Uterus (tissue), 4 donors: ENCODE measurements around the gene CDYL. TPM values are rescaled to one million over a fixed set of nuclear protein-coding genes. Genes with fewer than 3 reads are reported as not detected.

Experiments
- DNase-seq, 2 donors: peaks; one replicate each; pipeline ENCODE4 v3.0.0-alpha.2; 2019 to 2020
- H3K27ac ChIP-seq, 2 donors: fragments of 200-600 bp; sonication (generic); 1 replicate in 1 of 2; 2 replicates in 1 of 2; pipeline ENCODE4 v1.5.1; 2016 to 2018
- H3K27me3 ChIP-seq, 2 donors: fragments of 200-600 bp; sonication (generic); one replicate each; pipeline ENCODE4 v1.5.1; 2018 to 2019; ENCODE audit warnings: control low read depth in 1 of 2
- H3K36me3 ChIP-seq, 2 donors: fragments of 200-600 bp; sonication (generic); one replicate each; pipeline ENCODE4 v1.5.1; 2019; ENCODE audit warnings: control low read depth in 1 of 2
- H3K4me1 ChIP-seq, 2 donors: fragments of 200-600 bp; sonication (generic); one replicate each; pipeline ENCODE4 v1.5.1; 2018 to 2019; ENCODE audit warnings: control low read depth in 1 of 2
- H3K4me3 ChIP-seq, 2 donors: fragments of 200-600 bp; sonication (generic); 1 replicate in 1 of 2; 2 replicates in 1 of 2; pipeline ENCODE4 v1.5.1; 2018 to 2019; ENCODE audit warnings: mild to moderate bottlenecking in 1 of 2
- H3K9me3 ChIP-seq, 2 donors: fragments of 200-600 bp; sonication (generic); one replicate each; pipeline ENCODE4 v1.5.1; 2019; ENCODE audit warnings: control low read depth in 1 of 2
- POLR2A ChIP-seq, 2 donors: fragments of 450-650 bp; IDR thresholded peaks; one replicate each; pipeline ENCODE4 v1.6.1; 2016; ENCODE audit warnings: antibody characterized with exemption in 2 of 2, mild to moderate bottlenecking in 1 of 2, moderate library complexity in 1 of 2
- intact Hi-C: fragments of 100-400 bp; cut with DNase I; formaldehyde crosslinking; loops from one replicate; pipeline ENCODE4 v1.15.1; 2023; ENCODE audit warnings: low total_unique reads
- total RNA-seq, 4 donors: library from RNA; depleted of rRNA in 3 of 4; stranded (reverse); fragments of >200 nt in 3 of 4; gene quantifications; one replicate each; pipeline versions ENCODE4 v1.1.0 to v1.2.4, GENCODE V29; 2014 to 2023
- TF ChIP-seq, protein P1 (sequence below), 4 experiments: fragments of 200-600 bp in 2 of 4; fragments of 450-650 bp in 2 of 4; sonication (generic) in 2 of 4; IDR thresholded peaks; one replicate each; pipeline ENCODE4 v1.5.1; 2016 to 2019; ENCODE audit warnings: antibody characterized with exemption in 4 of 4, mild to moderate bottlenecking in 2 of 4, moderate library complexity in 1 of 4
- donor health status: DM: yes; HTN: yes; CAD: no.

The CDYL gene
- total RNA-seq, 4 donors from 2014 or later: 24.1 to 118 (median 42.3) TPM

DNA sequence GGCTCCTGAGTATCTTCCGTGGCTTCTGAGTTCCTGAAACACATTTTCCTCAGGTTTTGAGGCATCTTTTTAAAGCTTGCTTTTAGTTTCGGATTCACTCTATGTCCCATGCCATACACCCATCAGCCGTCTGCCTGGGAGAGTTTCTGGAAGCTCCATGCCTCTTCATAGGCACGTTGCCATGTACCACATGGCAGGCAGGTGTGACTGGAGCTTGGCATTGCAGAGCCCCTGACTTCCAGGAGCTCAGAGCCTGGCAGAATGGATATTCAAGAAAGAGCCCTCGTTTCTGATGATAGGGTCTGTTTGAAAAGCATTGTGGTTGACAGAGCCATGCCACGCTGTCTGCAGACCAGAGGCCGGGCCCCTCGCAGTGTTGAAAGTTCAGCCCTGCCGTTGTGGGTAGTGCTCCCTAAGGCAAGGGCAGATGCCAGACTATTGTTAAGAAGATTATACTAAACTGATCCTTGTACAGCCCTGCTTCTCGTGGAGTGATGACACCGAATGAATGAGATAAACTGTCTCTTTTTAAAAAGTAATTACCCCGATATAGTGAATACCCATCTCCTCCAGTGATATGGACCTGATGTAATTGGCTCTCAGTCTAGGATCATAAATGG, 127.7 kb downstream of the CDYL start:
- TF ChIP-seq, protein P1, sequence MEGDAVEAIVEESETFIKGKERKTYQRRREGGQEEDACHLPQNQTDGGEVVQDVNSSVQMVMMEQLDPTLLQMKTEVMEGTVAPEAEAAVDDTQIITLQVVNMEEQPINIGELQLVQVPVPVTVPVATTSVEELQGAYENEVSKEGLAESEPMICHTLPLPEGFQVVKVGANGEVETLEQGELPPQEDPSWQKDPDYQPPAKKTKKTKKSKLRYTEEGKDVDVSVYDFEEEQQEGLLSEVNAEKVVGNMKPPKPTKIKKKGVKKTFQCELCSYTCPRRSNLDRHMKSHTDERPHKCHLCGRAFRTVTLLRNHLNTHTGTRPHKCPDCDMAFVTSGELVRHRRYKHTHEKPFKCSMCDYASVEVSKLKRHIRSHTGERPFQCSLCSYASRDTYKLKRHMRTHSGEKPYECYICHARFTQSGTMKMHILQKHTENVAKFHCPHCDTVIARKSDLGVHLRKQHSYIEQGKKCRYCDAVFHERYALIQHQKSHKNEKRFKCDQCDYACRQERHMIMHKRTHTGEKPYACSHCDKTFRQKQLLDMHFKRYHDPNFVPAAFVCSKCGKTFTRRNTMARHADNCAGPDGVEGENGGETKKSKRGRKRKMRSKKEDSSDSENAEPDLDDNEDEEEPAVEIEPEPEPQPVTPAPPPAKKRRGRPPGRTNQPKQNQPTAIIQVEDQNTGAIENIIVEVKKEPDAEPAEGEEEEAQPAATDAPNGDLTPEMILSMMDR (IDR thresholded peaks at IDR 0.05): no peak
- no peak for TF ChIP-seq POLR2A (IDR thresholded peaks at IDR 0.05)
- H3K27ac ChIP-seq: peak overlapping the region; percentile 77 to 84
- no peaks in the 10 kb centered on the region for H3K27me3 ChIP-seq
- no peak overlapping the region for H3K4me3 ChIP-seq
- H3K4me1 ChIP-seq: peaks cover 5 to 9% of the 10 kb centered on the region in 2 donors
- DNase-seq: peak; percentile 34 to 50
- peaks cover 0 to 7% of the 10 kb centered on the region in 2 donors for H3K9me3 ChIP-seq
- intact Hi-C loops: loop anchor here (10.0 kb wide), 1 partner anchor 129 kb away; the partner anchor contains the start of gene CDYL
- H3K36me3 ChIP-seq: no peaks in the 10 kb centered on the region

DNA sequence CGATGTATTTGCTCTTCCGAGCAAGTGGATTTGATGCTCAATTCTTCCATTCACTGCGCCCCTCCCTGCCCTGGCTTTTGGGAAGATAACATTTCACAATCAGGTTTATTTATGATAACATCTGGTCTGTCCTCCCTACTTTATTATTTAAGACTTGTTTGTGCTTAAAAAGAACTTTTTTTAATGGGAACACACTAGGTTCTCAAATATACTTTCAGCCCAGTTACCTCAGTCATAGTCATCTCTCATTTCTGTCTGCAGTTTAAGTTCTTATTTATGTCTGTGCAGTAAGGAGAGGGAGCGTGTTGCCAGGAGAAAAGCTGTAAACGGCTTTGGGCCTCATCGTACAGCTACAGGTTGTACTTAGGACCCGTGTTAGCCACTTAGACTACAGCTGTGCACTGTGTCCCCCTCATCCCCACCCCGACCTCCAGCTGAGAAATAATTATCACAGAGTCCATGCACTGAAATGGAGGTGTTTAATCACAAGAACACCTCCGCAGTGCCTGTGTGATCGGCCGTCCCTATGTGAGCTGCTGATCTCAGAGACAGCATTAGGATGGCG, 128.3 kb downstream of the CDYL start:
- H3K27me3 ChIP-seq: no peaks in the 10 kb centered on the region
- peak; percentile 50 to 79 for DNase-seq
- peak overlapping the region; percentile 84 to 87 for H3K27ac ChIP-seq
- H3K4me1 ChIP-seq: peaks cover 5 to 9% of the 10 kb centered on the region in 2 donors
- TF ChIP-seq, protein P1 (IDR thresholded peaks at IDR 0.05): no peak
- TF ChIP-seq POLR2A (IDR thresholded peaks at IDR 0.05): no peak
- H3K9me3 ChIP-seq: peaks cover 0 to under 1% of the 10 kb centered on the region in 2 donors
- intact Hi-C loops: loop anchor here (10.0 kb wide), 1 partner anchor 130 kb away; the partner anchor contains the start of gene CDYL
- no peaks in the 10 kb centered on the region for H3K36me3 ChIP-seq
- H3K4me3 ChIP-seq: no peak overlapping the region

DNA sequence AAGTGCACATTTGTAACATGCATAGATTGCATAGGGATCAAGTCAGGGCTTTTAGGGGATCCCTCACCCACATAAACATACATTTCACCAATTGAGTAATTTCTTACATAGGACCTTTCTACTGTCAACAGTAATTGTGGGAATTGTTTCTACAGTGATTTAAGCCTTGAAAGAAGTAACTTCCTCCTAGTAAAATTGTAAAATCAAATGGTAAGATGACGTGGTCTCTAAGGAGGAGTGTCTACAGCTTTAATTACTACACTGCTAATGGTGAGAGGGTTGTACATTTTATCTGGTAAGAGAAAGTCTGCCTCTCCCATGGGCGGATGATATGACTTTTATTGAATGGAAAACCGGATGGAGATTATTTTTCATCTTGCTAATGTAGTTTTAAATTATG, 129.6 kb downstream of the CDYL start:
- Histone ChIP-seq H3K27ac (peak overlapping the region; percentile 84 to 87), H3K4me3 (no peak overlapping the region), H3K36me3 (no peaks in the 10 kb centered on the region), H3K9me3 (no peaks in the 10 kb centered on the region), H3K4me1 (peaks cover 5 to 9% of the 10 kb centered on the region in 2 donors), H3K27me3 (no peaks in the 10 kb centered on the region)
- TF ChIP-seq, protein P1 (IDR thresholded peaks at IDR 0.05): no peak
- TF ChIP-seq POLR2A (IDR thresholded peaks at IDR 0.05): no peak
- no peak for DNase-seq
- intact Hi-C loops: loop anchor here (10.0 kb wide), 1 partner anchor 131 kb away; the partner anchor contains the start of gene CDYL

DNA sequence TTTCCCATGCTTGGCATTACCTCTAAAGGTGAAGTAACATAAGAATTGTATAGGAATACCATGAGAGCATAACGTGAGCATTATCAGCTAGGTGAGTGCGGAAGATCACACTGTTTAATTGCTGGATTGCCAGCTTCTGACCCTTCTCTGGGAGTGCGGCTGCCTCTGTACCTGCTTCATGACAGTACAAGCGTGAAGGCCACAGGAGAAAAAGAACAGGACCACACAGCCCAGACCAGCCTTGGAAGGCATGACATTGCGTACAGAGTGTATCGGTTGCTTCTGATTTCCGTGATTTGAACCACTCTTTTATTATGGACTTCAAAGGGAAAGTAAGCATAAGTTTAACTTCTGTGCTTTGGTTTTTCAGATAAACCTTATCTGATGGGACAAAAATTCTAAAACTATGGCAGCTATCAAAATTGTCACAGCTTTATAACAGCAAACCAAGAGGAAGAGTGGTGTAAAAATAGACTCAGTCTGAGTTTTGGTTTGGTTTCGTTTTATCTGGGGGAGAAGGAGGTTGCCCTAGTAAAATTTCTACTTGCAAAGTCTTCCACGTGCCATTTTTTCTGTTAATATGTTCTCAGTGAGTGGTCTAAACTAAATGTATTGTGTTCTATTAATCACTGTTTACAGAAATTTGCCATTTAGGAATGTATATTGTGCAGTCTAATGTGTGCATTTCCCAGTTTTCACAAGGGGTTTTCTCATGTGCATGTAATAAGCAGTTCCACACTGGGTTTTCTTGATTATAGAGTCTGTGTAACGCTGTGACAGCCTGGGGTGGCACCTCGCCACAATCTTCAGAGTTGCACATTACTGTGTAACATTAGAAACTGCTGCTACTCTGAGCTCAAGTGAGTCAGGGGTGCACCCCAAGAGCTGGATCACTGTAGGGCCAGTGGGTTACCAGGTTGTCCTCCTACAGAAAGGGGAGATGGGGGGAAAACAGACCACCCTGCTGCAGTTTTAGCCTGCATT, 130.4 kb downstream of the CDYL start:
- Histone ChIP-seq H3K36me3 (no peaks in the 10 kb centered on the region), H3K4me1 (peaks cover 5 to 9% of the 10 kb centered on the region in 2 donors), H3K27ac (peak overlapping the region; percentile 9 to 87), H3K4me3 (no peak overlapping the region), H3K27me3 (no peaks in the 10 kb centered on the region), H3K9me3 (no peaks in the 10 kb centered on the region)
- TF ChIP-seq, protein P1 (IDR thresholded peaks at IDR 0.05): no peak
- TF ChIP-seq POLR2A (IDR thresholded peaks at IDR 0.05): no peak
- no peak for DNase-seq
- intact Hi-C loops: loop anchor here (10.0 kb wide), 1 partner anchor 132 kb away; the partner anchor contains the start of gene CDYL
